Heart right ventricle (tissue), 16 donors: Measurements from ENCODE around the gene DVL2. TPM values are rescaled to one million over a fixed set of nuclear protein-coding genes. Genes with fewer than 3 reads are reported as not detected.
A peak's percentile ranks its signal among the peaks of the same experiment; 100 is the strongest.

Source experiments
- ATAC-seq, 8 donors: fragments of 200-7000 bp; cut with Tn5 transposase; one replicate each; pipeline ENCODE4 v1.9.1; 2020; ENCODE audit warnings: mild to moderate bottlenecking in 8 of 8, moderate library complexity in 8 of 8, moderate number of reproducible peaks in 1 of 8
- DNase-seq, 2 donors: peaks; one replicate each; pipeline ENCODE4 v3.0.0-alpha.2; 2020
- H3K27ac ChIP-seq, 10 donors: fragments of 200-600 bp; sonication (generic) in 2 of 10; one replicate each; pipeline versions ENCODE4 v1.5.0 to v1.8.0; 2020 to 2022; ENCODE audit warnings: mild to moderate bottlenecking in 3 of 10
- H3K27me3 ChIP-seq, 7 donors: fragments of 200-600 bp; one replicate each; pipeline ENCODE4 v1.8.0; 2021 to 2022; ENCODE audit warnings: mild to moderate bottlenecking in 2 of 7
- H3K36me3 ChIP-seq, 9 donors: fragments of 200-600 bp; sonication (generic) in 1 of 9; one replicate each; pipeline versions ENCODE4 v1.5.0 to v1.8.0; 2020 to 2022; ENCODE audit warnings: mild to moderate bottlenecking in 2 of 9
- H3K4me1 ChIP-seq, 9 donors: fragments of 200-600 bp; sonication (generic) in 1 of 9; one replicate each; pipeline versions ENCODE4 v1.5.0 to v1.8.0; 2020 to 2022; ENCODE audit warnings: mild to moderate bottlenecking in 4 of 9
- H3K4me3 ChIP-seq, 10 donors: fragments of 200-600 bp; sonication (generic) in 2 of 10; one replicate each; pipeline versions ENCODE4 v1.5.0 to v1.8.0; 2020 to 2022; ENCODE audit warnings: mild to moderate bottlenecking in 7 of 10, moderate library complexity in 2 of 10
- H3K9me3 ChIP-seq, 11 donors: fragments of 200-600 bp in 10 of 11; sonication (generic) in 2 of 11; one replicate each; pipeline versions ENCODE4 v1.5.0 to v1.8.0; 2013 to 2022; ENCODE audit warnings: mild to moderate bottlenecking in 2 of 11, control low read depth in 1 of 11, moderate library complexity in 1 of 11
- CTCF ChIP-seq, 9 donors: fragments of 200-600 bp; sonication (generic) in 2 of 9; IDR thresholded peaks; one replicate each; pipeline versions ENCODE4 v1.5.0 to v1.8.0; 2021 to 2022; ENCODE audit warnings: antibody characterized with exemption in 9 of 9, mild to moderate bottlenecking in 5 of 9, moderate library complexity in 1 of 9
- WGBS, 2 donors: extraction: QIAGEN DNeasy Blood & Tissue Kit; methylation state at CpG; one replicate each; pipeline ENCODE4 v1.1.7; 2013; ENCODE audit warnings: inconsistent platforms in 1 of 2; 5-methylcytosine and 5-hydroxymethylcytosine counted together
- intact Hi-C, 10 donors: fragments of 100-400 bp; cut with DNase I; formaldehyde crosslinking; loops; one replicate each; pipeline versions ENCODE4 v1.11.1 to v1.14.2; 2022
- polyA plus RNA-seq, 2 donors: library from polyadenylated mRNA; stranded (reverse); fragments of 200-250 nt; gene quantifications; one replicate each; pipeline ENCODE4 v1.2.3, GENCODE V29; 2013
- total RNA-seq, 10 donors: library from RNA; stranded (reverse); fragmentation: NEBNext Ultra II Directional in 3 of 10; extraction: Animal tissue kit (Norgen Biotek cat#: 25700) in 3 of 10; gene quantifications; one replicate each; pipeline versions ENCODE4 v1.2.1 to v1.2.4, GENCODE V29; 2021 to 2023
- donor health status: Arrhythmogenic right ventricular cardiomyopathy.
- donor health status: ischemic (EF 13 %, LVEDD 7.1; RV severe dilation, severe dysfunction).
- donor health status: healthy with polysubstance abuse.
- donor health status: DM: no; HTN: yes; CAD: no.
- donor health status: DM: no; HTN: no; CAD: no.
- donor health status: ischemic (EF 25% LVEDD 6.9; RV normal size, moderate dysfunction).
- donor health status: ischemic (EF 25% LVEDD 5.7; RV mildly dilated, moderate dysfunction).
- donor health status: healthy.
- donor health status: DM: yes; HTN: yes; CAD: no.
- donor health status: Ischemic cardiomyopathy.
- donor health status: ischemic (EF 35%, LVEDD 5.7; RV mildly dilated, moderate dysfunction).
- donor health status: nonischemic (EF 11% LVEDD 7.7; RV severe dilation, severe dysfunction).
- donor health status: DM: yes; HTN: yes; CAD: no.
- donor health status: PGD.
- donor health status: ischemic (EF 29% LVEDD 5.4; RV normal size, mild dysfunction).
- donor health status: nonischemic (EF 23%, LVEDD 6.1; RV moderate dilation, normal function).

Gene DVL2
- total and polyA plus RNA-seq, 12 donors = 10.0 to 25.6 (median 18.0) TPM

- Histone ChIP-seq H3K4me1 (peaks cover 0 to 22% (median 16%) of the 10 kb centered on the region in 9 donors), H3K27me3 (peaks cover 0 to 36% (median 24%) of the 10 kb centered on the region in 7 donors), H3K27ac (no peak within 1 kb of the TSS), H3K9me3 (no peaks in the 10 kb centered on the region), H3K4me3 (peak within 1 kb of the TSS in 3 of 10 donors; percentile 39 to 56 (median 54)), H3K36me3 (no peaks in the 10 kb centered on the region)
- intact Hi-C loops = loop anchor here in 5 of 10 donors (5.0 to 10.0 kb wide), 3 partner anchors 42 to 265 kb away; no protein-coding TSS in a partner anchor
- DNase-seq (no peak), ATAC-seq (no peak)
- 56 to 62% methylated on average over 20 of the region's 20 CpGs for WGBS, 2 donors
- no peak for TF ChIP-seq CTCF (IDR thresholded peaks at IDR 0.05)
Measured at GRCh38 chr17:7179317-7180254, 54.7 kb downstream of the DVL2 start, which contains the start of gene ASGR1. TSS of gene ASGR1 (minus strand) at chr17:7179370. CDS start at chr17:7178563, 807 bp downstream.

DNA sequence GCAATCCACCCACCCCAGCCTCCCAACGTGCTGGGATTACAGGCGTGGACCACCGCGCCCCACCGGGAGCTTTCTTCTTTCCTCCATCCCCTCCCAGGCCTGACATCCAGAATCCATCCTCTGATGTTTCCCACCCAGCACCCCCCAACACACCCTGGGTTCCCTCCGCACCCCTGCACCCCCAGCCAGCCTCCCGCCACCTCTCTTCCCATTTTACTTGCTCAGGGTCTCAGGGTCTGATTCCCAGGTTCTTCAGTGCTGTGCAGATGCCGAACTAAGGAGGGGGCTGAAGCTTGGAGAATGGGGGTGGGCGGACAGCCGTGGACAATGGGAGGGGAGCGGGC lies 55.4 kb downstream of the DVL2 start:
- H3K9me3 ChIP-seq = no peaks in the 10 kb centered on the region
- no peak overlapping the region for H3K27ac ChIP-seq
- DNase-seq (no peak), ATAC-seq (no peak)
- no peaks in the 10 kb centered on the region for H3K36me3 ChIP-seq
- WGBS, 2 donors = 82% methylated on average over 11 of the region's 11 CpGs
- no peak for TF ChIP-seq CTCF (IDR thresholded peaks at IDR 0.05)
- no peak overlapping the region for H3K4me3 ChIP-seq
- H3K4me1 ChIP-seq = peaks cover 0 to 24% (median 16%) of the 10 kb centered on the region in 9 donors
- H3K27me3 ChIP-seq = peaks cover 0 to 37% (median 24%) of the 10 kb centered on the region in 7 donors
- intact Hi-C loops = loop anchor here in 5 of 10 donors (5.0 to 10.0 kb wide), 3 partner anchors 42 to 264 kb away; no protein-coding TSS in a partner anchor

DNA sequence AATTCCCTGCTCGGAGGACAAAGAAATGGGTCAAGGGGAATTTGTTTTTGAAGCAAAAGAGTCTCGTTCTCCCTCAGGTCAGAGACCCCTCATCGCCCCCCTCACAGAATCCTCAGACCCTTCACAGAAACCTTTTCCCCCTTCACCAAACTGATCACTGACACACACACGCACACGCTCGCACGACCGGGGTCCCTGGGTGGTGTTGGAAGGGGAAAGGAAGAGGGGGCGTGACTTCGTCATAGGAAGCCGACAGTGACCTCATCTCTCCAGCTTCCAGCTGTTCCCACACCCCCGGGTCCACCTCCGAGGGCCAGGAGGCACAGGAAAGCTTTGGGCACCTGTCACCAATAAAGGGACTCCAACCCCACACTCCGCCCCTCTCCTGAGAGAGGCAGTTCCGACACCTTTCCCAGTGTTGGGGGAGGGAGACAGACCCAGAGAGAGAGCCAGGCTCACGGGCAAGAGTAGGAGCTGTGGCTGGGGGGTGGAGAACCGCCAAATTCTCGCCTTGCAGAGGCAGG lies 56.3 kb downstream of the DVL2 start:
- TF ChIP-seq CTCF (IDR thresholded peaks at IDR 0.05) = no peak
- Histone ChIP-seq H3K4me1 (peaks cover 0 to 27% (median 16%) of the 10 kb centered on the region in 9 donors), H3K36me3 (no peaks in the 10 kb centered on the region), H3K27ac (peak overlapping the region in 1 of 10 donors; percentile 37), H3K9me3 (no peaks in the 10 kb centered on the region), H3K4me3 (peak overlapping the region in 9 of 10 donors; percentile 14 to 59 (median 44)), H3K27me3 (peaks cover 0 to 37% (median 24%) of the 10 kb centered on the region in 7 donors)
- ATAC-seq = peak in 6 of 8 donors; percentile 8 to 78 (median 43)
- WGBS, 2 donors = 4 to 6% methylated on average over 18 of the region's 18 CpGs
- intact Hi-C loops = loop anchor here in 6 of 10 donors (1.0 to 10.0 kb wide), 5 partner anchors 41 to 263 kb away; no protein-coding TSS in a partner anchor
- DNase-seq = peak in 1 of 2 donors; percentile 30
